Tibial nerve (tissue), 4 donors: ENCODE measurements around the gene LRRC27.
"Not testable (repeated sequence)": the region's sequence is repeated elsewhere in the genome, so short reads cannot be mapped to it uniquely, and the experiment has no call there.

Experiments used
- CTCF ChIP-seq, 5 experiments: fragments of 200-600 bp in 3 of 5; fragments of 450-650 bp in 2 of 5; sonication (generic) in 3 of 5; IDR thresholded peaks; one replicate each; pipeline ENCODE4 v1.5.1; 2016 to 2019; ENCODE audit warnings: antibody characterized with exemption in 5 of 5, mild to moderate bottlenecking in 3 of 5, moderate library complexity in 2 of 5
- EP300 ChIP-seq, 2 donors: sonication (generic); formaldehyde crosslinking; IDR thresholded peaks; one replicate each; pipeline ENCODE4 v1.6.1; 2017; ENCODE audit warnings: antibody characterized with exemption in 2 of 2, mild to moderate bottlenecking in 1 of 2
- POLR2A ChIP-seq, 2 donors: fragments of 450-650 bp; IDR thresholded peaks; one replicate each; pipeline ENCODE4 v1.6.1; 2017; ENCODE audit warnings: antibody characterized with exemption in 2 of 2, mild to moderate bottlenecking in 2 of 2, moderate library complexity in 2 of 2

GRCh38 chr10:132317477-132317876, 14.5 kb upstream of the LRRC27 start:
- not testable (repeated sequence) for TF ChIP-seq CTCF, POLR2A, EP300 (IDR thresholded peaks at IDR 0.05)
